Myocyte (in vitro differentiated cells): ENCODE data around the gene MICA. TPM values are rescaled to one million over a fixed set of nuclear protein-coding genes. Genes with fewer than 3 reads are reported as not detected.
"Not testable (repeated sequence)": the region's sequence is repeated elsewhere in the genome, so short reads cannot be mapped to it uniquely, and the experiment has no call there.

ENCODE experiments used
- DNase-seq: peaks from one replicate; pipeline ENCODE4 v3.0.0-alpha.2; 2012; ENCODE audit warnings: low read depth
- microRNA-seq: library from miRNA; unstranded; fragments of <30 nt; microRNA quantifications from one replicate; pipeline ENCODE4, GENCODE V29; 2016
- total RNA-seq: library from RNA; depleted of rRNA; stranded (reverse); fragments of >200 nt; gene quantifications from 2 replicates; pipeline ENCODE4 v1.2.3, GENCODE V29; 2014

The MICA gene
- total RNA-seq, 1 donor from 2014 or later, result 55.9 TPM

GRCh38 chr6:31453259-31453658, 49.9 kb downstream of the MICA start:
- DNase-seq, result no peak

- DNase-seq, result not testable (repeated sequence)
Measured at GRCh38 chr6:31459864-31460263, 56.5 kb downstream of the MICA start.

- no peak for DNase-seq
Measured at GRCh38 chr6:31460361-31461025, 57.1 kb downstream of the MICA start.

GRCh38 chr6:31462026-31462963, 58.9 kb downstream of the MICA start:
- DNase-seq, result no peak

GRCh38 chr6:31462964-31463870, 59.8 kb downstream of the MICA start:
- no peak for DNase-seq

GRCh38 chr6:31464252-31465184, 61.1 kb downstream of the MICA start:
- DNase-seq, result no peak

Small RNA genes lying within 50 kb of the gene (microRNA-seq; reads per million reads assigned to microRNA genes)
- not detected for gene MIR6891

Other genes with a start within 250 kb of the MICA start
- gene CCHCR1, start 245.8 kb upstream of the MICA start, total RNA-seq, result 11.9 and 19.8 TPM in 2 replicates
- 2.8 and 4.0 TPM in 2 replicates for gene TCF19, start 245.0 kb upstream of the MICA start, total RNA-seq
- gene POU5F1, start 232.9 kb upstream of the MICA start, total RNA-seq, result 1.4 and 2.5 TPM in 2 replicates
- gene HLA-C, start 131.5 kb upstream of the MICA start, total RNA-seq, result 348 and 447 TPM in 2 replicates
- 137 and 270 TPM in 2 replicates for gene HLA-B, start 46.4 kb upstream of the MICA start, total RNA-seq
- 2.1 and 2.9 TPM in 2 replicates for gene MICB, start 94.5 kb downstream of the MICA start, total RNA-seq
- gene MCCD1, start 125.4 kb downstream of the MICA start, total RNA-seq, result not detected in 2 replicates
- 290 and 382 TPM in 2 replicates for gene DDX39B, start 138.4 kb downstream of the MICA start, total RNA-seq
- 4.8 and 8.5 TPM in 2 replicates for gene ATP6V1G2, start 143.0 kb downstream of the MICA start, total RNA-seq
- gene NFKBIL1, start 144.0 kb downstream of the MICA start, total RNA-seq, result 26.1 and 28.3 TPM in 2 replicates
- not detected in 2 replicates for gene LTA, start 168.7 kb downstream of the MICA start, total RNA-seq
- gene TNF, start 172.0 kb downstream of the MICA start, total RNA-seq, result not detected in 2 replicates
- 0.40 TPM in 1 of 2 replicates, not detected in the other for gene LTB, start 178.8 kb downstream of the MICA start, total RNA-seq
- gene LST1, start 182.7 kb downstream of the MICA start, total RNA-seq, result not detected in 2 replicates
- not detected in 2 replicates for gene NCR3, start 189.4 kb downstream of the MICA start, total RNA-seq
- gene AIF1, start 211.6 kb downstream of the MICA start, total RNA-seq, result not detected in 2 replicates
- 77.2 and 85.9 TPM in 2 replicates for gene PRRC2A, start 217.1 kb downstream of the MICA start, total RNA-seq
- 271 and 307 TPM in 2 replicates for gene BAG6, start 249.1 kb downstream of the MICA start, total RNA-seq